GM12878 (cell line): Measurements from ENCODE around the gene ATP5F1D. TPM values are rescaled to one million over a fixed set of nuclear protein-coding genes. Genes with fewer than 3 reads are reported as not detected.

Experiments
- ATAC-seq: fragments of 200-7000 bp; cut with Tn5 transposase; 3 replicates; pipeline ENCODE4 v1.9.1; 2020; ENCODE audit warnings: mild to moderate bottlenecking, moderate library complexity
- BruUV-seq: library from RNA; stranded (reverse); fragments of 400-500 nt; replicated peaks from 2 replicates; lab custom pipeline; 2021; lab: Mats Ljungman, UMichigan
- CTCF ChIA-PET: fragments of 300-600 bp; sonication (Branson Sonifier 250); formaldehyde crosslinking; extraction: SDS; loops from one replicate; lab custom pipeline; 2021; ENCODE audit warnings: inconsistent platforms; lab: Yijun Ruan, JAX
- POLR2A ChIA-PET: fragments of 350-600 bp; formaldehyde crosslinking; extraction: SDS; loops from one replicate; lab custom pipeline; 2021; ENCODE audit warnings: inconsistent platforms; lab: Charles Lee
- RAD21 ChIA-PET: fragments of 300-600 bp; sonication (Branson Sonifier 250); formaldehyde crosslinking; loops from one replicate; lab custom pipeline; 2023; ENCODE audit warnings: antibody characterized with exemption; ENCODE audit not compliant: unreplicated experiment; lab: Charles Lee
- SMC1A ChIA-PET: fragments of 300-600 bp; sonication (Branson Sonifier 250); formaldehyde crosslinking; loops from one replicate; lab custom pipeline; 2023; ENCODE audit not compliant: unreplicated experiment, uncharacterized antibody; lab: Charles Lee
- DNase-seq: peaks from one replicate; pipeline ENCODE4 v3.0.0-alpha.2; 2011; ENCODE audit warnings: low read depth, low spot score
- FAIRE-seq: peaks from 3 replicates; lab custom pipeline; 2011; peaks lifted over from hg19 to GRCh38; lab: Jason Lieb, UNC
- H2AFZ ChIP-seq: 2 replicates; pipeline ENCODE4 v1.6.0; 2011; ENCODE audit warnings: low read depth, low read length, control low read depth; ENCODE audit not compliant: control insufficient read depth
- H3K27ac ChIP-seq: 2 replicates; pipeline ENCODE4 v1.5.1; 2011; ENCODE audit warnings: control low read depth; ENCODE audit not compliant: control insufficient read depth, insufficient read depth
- H3K27me3 ChIP-seq, 2 experiments: replicated peaks in 1 of 2; 2 replicates each; pipeline versions ENCODE4 v1.6.0 to v1.6.1; 2011; ENCODE audit warnings: low read length in 1 of 2; ENCODE audit not compliant: control insufficient read depth in 2 of 2, insufficient read depth in 2 of 2
- H3K36me3 ChIP-seq, 2 experiments: 2 replicates each; pipeline ENCODE4 v1.5.1; 2011; ENCODE audit warnings: low read length in 1 of 2; ENCODE audit not compliant: control insufficient read depth in 2 of 2, insufficient read depth in 2 of 2
- H3K4me1 ChIP-seq: 2 replicates; pipeline ENCODE4 v1.6.1; 2011; ENCODE audit warnings: mild to moderate bottlenecking, low read length, moderate library complexity, mixed read lengths; ENCODE audit not compliant: control insufficient read depth, insufficient read depth
- H3K4me2 ChIP-seq: 2 replicates; pipeline ENCODE4 v1.6.0; 2011; ENCODE audit warnings: control low read depth; ENCODE audit not compliant: control insufficient read depth, insufficient read depth
- H3K4me3 ChIP-seq: fragments of 200-600 bp; sonication (generic); 2 replicates; pipeline ENCODE4 v1.5.1; 2016
- H3K79me2 ChIP-seq: 2 replicates; pipeline ENCODE4 v1.6.0; 2011; ENCODE audit warnings: low read length; ENCODE audit not compliant: control insufficient read depth, insufficient read depth
- H3K9ac ChIP-seq: 2 replicates; pipeline ENCODE4 v1.8.0; 2011; ENCODE audit warnings: low read length, control low read depth, mixed read lengths; ENCODE audit not compliant: control insufficient read depth, insufficient read depth
- H3K9me3 ChIP-seq: replicated peaks from 3 replicates; pipeline ENCODE4 v1.5.1; 2011; ENCODE audit warnings: mild to moderate bottlenecking, low read length; ENCODE audit not compliant: control insufficient read depth, insufficient read depth
- H4K20me1 ChIP-seq: 2 replicates; pipeline ENCODE4 v1.6.0; 2011; ENCODE audit not compliant: control insufficient read depth, insufficient read depth
- POLR2AphosphoS2 ChIP-seq: IDR thresholded peaks from 2 replicates; pipeline ENCODE4 v1.6.1; 2011; ENCODE audit warnings: low read depth, mild to moderate bottlenecking, low read length, improper control_type of control experiment, moderate library complexity
- WGBS: methylation state at CpG from one replicate; pipeline ENCODE4 v1.1.6; 2016; ENCODE audit warnings: low lambda C conversion rate; ENCODE audit not compliant: insufficient replicate concordance, insufficient coverage; ENCODE audit errors: missing lambda C conversion rate; 5-methylcytosine and 5-hydroxymethylcytosine counted together
- in situ Hi-C: fragments of 300-500 bp; cut with MboI; formaldehyde crosslinking; loops from 9 replicates; pipeline ENCODE4 v1.14.3; 2018; ENCODE audit warnings: mixed read lengths
- intact Hi-C: fragments of 100-400 bp; cut with micrococcal nuclease; formaldehyde crosslinking; loops from one replicate; pipeline ENCODE4 v1.14.2; 2022; ENCODE audit not compliant: unreplicated experiment
- polyA plus RNA-seq, 11 experiments: library from polyadenylated mRNA; depleted of rRNA in 4 of 11; unstranded in 6 of 11; stranded (reverse) in 5 of 11; fragments of >200 nt; fragmentation: Nextera tagmentation in 4 of 11; fragmentation: Illumina TruSeq in 1 of 11; extraction: Ambion mirVana in 4 of 11; extraction: Trizol in 1 of 11; gene quantifications; 1 replicate in 1 of 11; 2 replicates in 10 of 11; pipeline versions ENCODE4 v1.2.1 to v1.2.3, GENCODE V29; 2011 to 2016; ENCODE audit warnings: inconsistent platforms in 2 of 11, missing spikeins in 2 of 11, low read depth in 1 of 11
- total RNA-seq, 4 experiments: library from RNA; depleted of rRNA in 3 of 4; stranded (reverse); fragments of >200 nt in 3 of 4; fragmentation: Illumina TruSeq in 1 of 4; extraction: Trizol in 1 of 4; gene quantifications; 2 replicates each; pipeline versions ENCODE4 v1.2.1 to v1.2.3, GENCODE V29; 2013 to 2021
- TF ChIP-seq, protein P1 (sequence below): fragments of 150-350 bp; IDR thresholded peaks from 2 replicates; pipeline ENCODE4 v1.6.1; 2014; ENCODE audit warnings: mild to moderate bottlenecking, low read depth, low read length
- TF ChIP-seq, protein P2 (sequence below), 3 experiments: IDR thresholded peaks in 2 of 3; conservative IDR thresholded peaks in 1 of 3; 2 replicates each; pipeline ENCODE4 v1.5.1; 2011; ENCODE audit warnings: low read depth in 3 of 3, low read length in 3 of 3, mild to moderate bottlenecking in 3 of 3, control low read depth in 2 of 3, moderate library complexity in 2 of 3, inconsistent platforms in 1 of 3, mixed read lengths in 1 of 3; ENCODE audit not compliant: control insufficient read depth in 2 of 3, insufficient read depth in 1 of 3; ENCODE audit errors: extremely low read depth in 1 of 3

The ATP5F1D gene
- total and polyA plus RNA-seq, 10 of the 15 experiments (the other 5 are each of a cell fraction or from before 2014, with no cell fraction given), result 7.2 to 357 (median 49.5) TPM

DNA sequence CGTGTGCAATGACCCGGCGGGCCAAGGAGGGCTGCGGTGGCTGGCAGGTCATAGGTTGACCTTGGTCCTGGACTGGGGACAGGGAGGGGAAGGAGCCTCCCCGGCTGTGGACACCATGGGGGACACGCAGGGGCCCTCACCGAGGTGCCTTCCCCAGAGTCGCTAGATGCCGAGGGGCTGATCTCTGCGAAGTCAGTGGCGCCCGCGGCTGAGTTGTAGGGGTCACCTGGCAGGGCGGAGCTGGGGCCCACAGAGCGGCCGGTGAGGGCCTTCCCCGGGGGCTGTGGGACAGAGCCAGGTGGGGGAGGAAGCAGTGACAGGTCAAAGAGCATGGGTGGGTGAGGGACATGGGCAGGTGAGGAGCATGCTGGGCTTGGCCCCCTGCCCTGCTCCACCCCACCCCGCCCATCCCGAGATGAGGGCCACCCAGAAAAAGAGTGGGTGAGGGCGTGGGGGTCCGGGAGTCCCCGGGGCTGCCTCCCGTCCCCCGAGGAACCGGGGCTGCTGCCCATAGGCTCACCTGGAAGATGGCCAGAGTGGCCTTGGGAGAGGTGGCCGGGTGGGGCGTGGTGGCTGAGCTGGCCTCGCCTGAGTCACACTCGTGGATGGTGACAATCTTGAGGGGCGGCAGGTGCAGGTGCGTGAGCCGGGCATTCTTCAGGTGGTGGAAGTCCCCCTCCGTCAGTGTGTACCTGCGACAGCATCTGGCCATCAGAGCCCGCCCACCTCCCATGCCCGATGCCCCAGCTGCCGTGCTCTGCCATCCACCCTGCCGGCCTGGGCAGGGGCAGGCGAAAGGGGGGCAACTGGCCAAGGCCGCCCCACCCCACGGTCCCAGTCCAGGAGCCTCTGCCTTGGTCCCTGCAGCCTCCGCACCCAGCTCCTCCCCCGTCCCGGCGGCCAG, 7.2 kb upstream of the ATP5F1D start (continued):
- TF ChIP-seq, protein P1, sequence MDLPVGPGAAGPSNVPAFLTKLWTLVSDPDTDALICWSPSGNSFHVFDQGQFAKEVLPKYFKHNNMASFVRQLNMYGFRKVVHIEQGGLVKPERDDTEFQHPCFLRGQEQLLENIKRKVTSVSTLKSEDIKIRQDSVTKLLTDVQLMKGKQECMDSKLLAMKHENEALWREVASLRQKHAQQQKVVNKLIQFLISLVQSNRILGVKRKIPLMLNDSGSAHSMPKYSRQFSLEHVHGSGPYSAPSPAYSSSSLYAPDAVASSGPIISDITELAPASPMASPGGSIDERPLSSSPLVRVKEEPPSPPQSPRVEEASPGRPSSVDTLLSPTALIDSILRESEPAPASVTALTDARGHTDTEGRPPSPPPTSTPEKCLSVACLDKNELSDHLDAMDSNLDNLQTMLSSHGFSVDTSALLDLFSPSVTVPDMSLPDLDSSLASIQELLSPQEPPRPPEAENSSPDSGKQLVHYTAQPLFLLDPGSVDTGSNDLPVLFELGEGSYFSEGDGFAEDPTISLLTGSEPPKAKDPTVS, result no peak

DNA sequence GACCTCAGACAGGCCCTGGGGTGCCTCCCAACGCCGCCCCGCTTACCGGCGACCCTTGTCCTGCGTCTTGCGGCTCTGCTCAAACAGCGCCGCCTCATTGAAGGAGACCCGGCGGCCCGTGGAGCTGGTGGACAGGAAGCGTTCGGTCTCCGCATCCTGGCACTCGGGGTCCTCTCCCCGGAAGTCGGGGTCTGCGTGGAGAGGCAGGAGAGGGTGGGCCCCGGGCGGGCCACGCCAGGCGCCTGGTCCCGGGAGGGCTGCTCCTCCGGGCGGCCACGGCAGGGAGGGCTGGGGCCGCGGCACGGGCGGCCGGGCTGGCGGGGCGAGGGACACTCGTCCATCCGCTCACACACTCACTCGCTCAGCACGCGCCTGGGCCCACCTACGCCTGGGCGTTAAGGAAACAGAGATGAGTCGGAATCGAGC, 6.6 kb upstream of the ATP5F1D start:
- H3K79me2 ChIP-seq, result no peaks in the 10 kb centered on the region
- no peak overlapping the region for H3K4me3 ChIP-seq
- no peak for DNase-seq
- H3K27ac ChIP-seq, result no peak overlapping the region
- RAD21 ChIA-PET, result no interaction called here
- no peak overlapping the region for H3K9ac ChIP-seq
- TF ChIP-seq POLR2AphosphoS2, result no peak
- TF ChIP-seq, protein P2, sequence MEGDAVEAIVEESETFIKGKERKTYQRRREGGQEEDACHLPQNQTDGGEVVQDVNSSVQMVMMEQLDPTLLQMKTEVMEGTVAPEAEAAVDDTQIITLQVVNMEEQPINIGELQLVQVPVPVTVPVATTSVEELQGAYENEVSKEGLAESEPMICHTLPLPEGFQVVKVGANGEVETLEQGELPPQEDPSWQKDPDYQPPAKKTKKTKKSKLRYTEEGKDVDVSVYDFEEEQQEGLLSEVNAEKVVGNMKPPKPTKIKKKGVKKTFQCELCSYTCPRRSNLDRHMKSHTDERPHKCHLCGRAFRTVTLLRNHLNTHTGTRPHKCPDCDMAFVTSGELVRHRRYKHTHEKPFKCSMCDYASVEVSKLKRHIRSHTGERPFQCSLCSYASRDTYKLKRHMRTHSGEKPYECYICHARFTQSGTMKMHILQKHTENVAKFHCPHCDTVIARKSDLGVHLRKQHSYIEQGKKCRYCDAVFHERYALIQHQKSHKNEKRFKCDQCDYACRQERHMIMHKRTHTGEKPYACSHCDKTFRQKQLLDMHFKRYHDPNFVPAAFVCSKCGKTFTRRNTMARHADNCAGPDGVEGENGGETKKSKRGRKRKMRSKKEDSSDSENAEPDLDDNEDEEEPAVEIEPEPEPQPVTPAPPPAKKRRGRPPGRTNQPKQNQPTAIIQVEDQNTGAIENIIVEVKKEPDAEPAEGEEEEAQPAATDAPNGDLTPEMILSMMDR (IDR thresholded peaks at IDR 0.05 in 2 of 3, conservative IDR thresholded peaks at IDR 0.05 in 1 of 3; ENCODE audit: control insufficient read depth in 2 of 3, extremely low read depth in 1 of 3, insufficient read depth in 1 of 3, low read depth in 3 of 3, low read length in 3 of 3), result no peak
- no peak for FAIRE-seq
- SMC1A ChIA-PET, result no interaction called here
- 69% methylated on average over 42 of the region's 43 CpGs for WGBS
- no peaks in the 10 kb centered on the region for H3K36me3 ChIP-seq
- BruUV-seq, result no TSS peak
- POLR2A ChIA-PET, result no interaction called here
- H3K4me2 ChIP-seq, result no peak overlapping the region
- intact Hi-C loops, result no loop called here
- no peak for ATAC-seq
- CTCF ChIA-PET, result no interaction called here
- H4K20me1 ChIP-seq, result no peaks in the 10 kb centered on the region
- no peaks in the 10 kb centered on the region; the same call in 2 of the 3 replicates for H3K9me3 ChIP-seq
- H2AFZ ChIP-seq, result no peak overlapping the region
- peaks cover 0 to 10% of the 10 kb centered on the region in 2 experiments; a peak in 3 of 4 replicates for H3K27me3 ChIP-seq
- H3K4me1 ChIP-seq, result no peaks in the 10 kb centered on the region
- in situ Hi-C loops, result no loop called here
